Loucy (cell line): ENCODE measurements around the gene SFSWAP.

ENCODE experiments used
- EZH2phosphoT487 ChIP-seq: fragments of 200-600 bp; IDR thresholded peaks from 2 replicates; pipeline ENCODE4 v1.6.1; 2018; ENCODE audit warnings: antibody characterized with exemption, mild to moderate bottlenecking, moderate library complexity, borderline replicate concordance
- TF ChIP-seq, protein P1 (sequence below): fragments of 200-600 bp; sonication (generic); conservative IDR thresholded peaks from 2 replicates; pipeline ENCODE4 v1.5.1; 2014; ENCODE audit warnings: mild to moderate bottlenecking, antibody characterized with exemption, low read length

DNA sequence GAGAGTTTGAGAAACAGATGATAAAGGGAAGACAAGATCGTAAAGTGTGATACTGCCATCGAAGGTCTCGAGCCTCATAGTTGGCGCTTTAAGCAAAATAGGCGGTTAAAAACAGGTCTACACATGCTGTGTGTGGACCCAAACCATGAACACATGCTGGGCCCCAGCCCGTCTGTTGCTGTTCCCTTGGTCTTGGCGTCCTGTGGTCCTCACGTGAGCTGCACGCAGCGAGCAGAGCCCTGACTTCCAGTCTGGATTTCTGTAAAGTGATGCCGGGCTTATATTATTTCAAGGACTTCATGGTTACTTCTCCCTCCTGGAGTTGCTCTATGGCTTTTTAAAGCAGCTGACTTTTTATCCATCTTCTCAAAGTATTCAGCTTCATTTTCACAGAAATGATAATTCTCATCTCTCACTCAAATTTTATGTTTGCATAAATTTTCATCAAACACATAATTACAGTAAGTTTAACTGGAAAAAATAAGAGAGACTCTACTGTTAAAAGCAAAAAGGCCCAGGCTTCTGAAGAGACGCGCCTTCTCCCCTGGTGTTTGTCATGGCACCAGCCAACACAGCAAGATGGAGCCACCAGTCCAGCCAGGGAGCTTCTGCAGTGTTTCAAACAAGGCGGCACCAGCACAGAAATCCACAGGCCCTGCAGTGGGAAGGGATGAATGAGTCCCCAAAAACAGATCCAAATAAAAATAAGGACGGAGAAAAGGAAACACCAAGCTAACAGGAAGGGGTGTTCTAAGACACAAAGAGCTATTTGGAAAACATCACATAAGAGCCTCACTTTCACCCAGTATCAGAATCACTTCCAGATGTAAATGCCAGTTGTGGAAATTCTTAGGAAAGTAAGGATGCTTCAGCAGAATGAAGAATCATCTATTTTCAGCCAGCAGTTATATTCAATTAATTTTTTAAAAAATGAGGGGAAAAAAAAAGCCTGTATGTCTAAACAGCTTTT lies 24.9 kb downstream of the SFSWAP start:
- TF ChIP-seq, protein P1, sequence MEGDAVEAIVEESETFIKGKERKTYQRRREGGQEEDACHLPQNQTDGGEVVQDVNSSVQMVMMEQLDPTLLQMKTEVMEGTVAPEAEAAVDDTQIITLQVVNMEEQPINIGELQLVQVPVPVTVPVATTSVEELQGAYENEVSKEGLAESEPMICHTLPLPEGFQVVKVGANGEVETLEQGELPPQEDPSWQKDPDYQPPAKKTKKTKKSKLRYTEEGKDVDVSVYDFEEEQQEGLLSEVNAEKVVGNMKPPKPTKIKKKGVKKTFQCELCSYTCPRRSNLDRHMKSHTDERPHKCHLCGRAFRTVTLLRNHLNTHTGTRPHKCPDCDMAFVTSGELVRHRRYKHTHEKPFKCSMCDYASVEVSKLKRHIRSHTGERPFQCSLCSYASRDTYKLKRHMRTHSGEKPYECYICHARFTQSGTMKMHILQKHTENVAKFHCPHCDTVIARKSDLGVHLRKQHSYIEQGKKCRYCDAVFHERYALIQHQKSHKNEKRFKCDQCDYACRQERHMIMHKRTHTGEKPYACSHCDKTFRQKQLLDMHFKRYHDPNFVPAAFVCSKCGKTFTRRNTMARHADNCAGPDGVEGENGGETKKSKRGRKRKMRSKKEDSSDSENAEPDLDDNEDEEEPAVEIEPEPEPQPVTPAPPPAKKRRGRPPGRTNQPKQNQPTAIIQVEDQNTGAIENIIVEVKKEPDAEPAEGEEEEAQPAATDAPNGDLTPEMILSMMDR, result no peak
- no peak for TF ChIP-seq EZH2phosphoT487
